Endothelial cell of hepatic sinusoid (primary cell): ENCODE results near the gene OTUD5.

Experiments
- in situ Hi-C: cut with HindIII; loops from 2 replicates; pipeline ENCODE4 v1.10.0; 2017; ENCODE audit warnings: low sequenced_read_pairs

OTUD5 gene

DNA sequence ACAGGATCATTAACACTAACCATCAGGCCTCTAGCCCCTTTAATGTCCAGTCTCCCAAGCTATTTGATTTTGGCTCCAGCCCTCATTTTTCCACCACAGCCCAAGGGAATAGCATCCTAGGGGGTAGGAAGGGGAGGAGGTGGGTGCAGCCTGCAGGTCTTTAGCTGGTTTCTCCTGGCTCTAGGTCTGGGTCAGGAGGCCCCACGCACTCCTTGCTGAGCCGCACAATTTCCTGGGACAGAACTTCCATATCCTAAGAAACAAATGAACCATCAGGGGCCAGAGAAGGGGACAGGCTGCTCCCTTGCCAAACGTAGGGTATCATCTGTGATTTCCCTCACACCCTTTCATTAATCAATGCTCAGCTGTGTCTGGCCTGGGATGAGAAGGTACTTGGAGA lies 16.6 kb upstream of the OTUD5 start:
- in situ Hi-C loops = no loop called here

DNA sequence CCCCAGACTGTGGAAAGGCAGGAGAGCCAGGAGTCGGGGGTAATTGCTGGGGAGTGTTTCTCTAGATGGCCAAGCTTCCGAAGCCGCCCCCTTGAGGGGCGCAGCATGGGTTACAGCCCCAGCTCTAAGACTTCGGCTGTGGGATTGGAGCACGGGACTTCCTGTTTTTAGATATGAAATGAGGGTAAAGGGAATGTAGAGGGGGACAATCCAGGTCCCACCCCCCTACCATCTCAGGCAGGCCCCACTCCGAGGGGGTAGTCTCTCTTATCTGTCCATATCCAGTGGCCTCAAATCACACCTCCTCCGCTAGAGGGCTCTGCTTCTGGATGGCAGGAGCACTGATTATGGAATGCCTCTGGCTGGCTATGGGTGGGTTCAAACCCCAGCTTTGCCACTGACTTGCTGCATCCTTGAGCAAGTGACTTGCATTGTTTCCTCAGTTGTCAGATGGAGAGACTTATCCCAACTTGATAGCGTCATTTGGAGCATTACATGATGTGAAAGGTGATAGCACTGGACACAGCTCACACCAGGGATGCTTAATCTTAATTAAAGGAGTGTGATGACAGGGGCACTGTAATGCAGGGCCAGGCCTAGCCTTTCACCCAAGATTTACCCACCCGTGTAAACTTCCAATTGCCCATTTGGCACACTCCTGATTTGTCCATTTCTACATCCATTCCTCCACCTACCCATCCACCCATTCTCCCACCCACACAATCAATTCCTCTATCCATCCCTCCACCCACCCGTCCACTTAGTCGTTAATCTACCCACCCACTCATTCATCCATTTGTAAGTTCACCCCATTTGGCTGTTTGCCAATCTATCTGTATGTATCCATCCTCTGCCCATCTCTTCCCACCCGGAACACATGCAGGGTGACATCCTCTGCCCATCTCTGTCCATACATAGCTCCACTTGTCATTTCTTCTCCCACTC lies 15.1 kb upstream of the OTUD5 start:
- in situ Hi-C loops = no loop called here

DNA sequence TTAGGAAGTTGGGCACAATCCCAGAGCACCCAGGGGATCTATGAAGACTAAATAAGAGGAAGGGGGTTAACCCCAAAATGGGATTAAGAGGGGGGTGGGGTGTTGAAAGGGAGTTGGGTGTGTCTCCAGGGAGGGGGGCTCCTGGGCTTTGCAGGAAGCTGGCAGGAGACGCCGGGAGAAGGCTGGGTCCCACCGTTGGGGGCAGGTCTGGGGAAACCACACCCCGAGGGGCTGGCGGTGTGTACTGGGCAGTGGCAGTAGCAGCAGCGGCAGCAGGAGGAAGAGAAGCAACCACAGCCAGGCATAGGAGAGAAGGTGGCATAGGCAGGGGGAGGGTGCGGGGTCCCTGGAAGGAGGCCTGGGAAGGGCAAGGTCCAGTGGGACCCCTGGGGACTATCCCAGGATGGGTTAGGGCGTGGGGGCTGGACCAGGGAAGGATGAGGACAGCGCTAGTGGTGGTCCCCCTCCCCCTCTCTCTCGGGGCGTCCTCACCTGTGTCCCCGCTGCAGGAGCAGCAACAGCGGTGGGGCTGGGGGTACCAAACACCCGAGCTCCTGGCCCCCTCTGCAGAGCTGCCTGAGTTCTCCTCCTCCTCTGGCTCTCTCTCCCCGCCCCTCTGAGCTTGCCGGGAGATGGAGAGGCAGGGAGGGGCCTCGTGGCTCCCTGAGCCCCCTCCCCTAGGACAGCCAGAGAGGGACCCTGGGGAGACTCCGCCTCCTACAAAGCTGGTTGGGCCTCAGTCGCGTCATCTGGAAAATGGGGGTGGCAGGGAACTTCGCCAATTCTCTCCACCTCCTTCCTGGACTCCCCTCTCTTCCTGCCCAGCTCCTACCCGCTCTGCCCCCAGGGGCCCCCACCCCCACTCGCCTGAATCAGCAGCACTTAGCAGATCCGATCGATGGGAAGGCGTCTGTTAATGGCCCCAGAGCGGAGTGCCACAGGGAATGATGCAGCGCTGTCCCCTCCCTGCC lies 14.1 kb upstream of the OTUD5 start, which contains the start of gene KCND1:
Gene KCND1, minus strand, starts transcription at position 596 of the 971 bp plus-strand sequence. CDS start 1,573 bp downstream, outside the sequence.
- in situ Hi-C loops = no loop called here

DNA sequence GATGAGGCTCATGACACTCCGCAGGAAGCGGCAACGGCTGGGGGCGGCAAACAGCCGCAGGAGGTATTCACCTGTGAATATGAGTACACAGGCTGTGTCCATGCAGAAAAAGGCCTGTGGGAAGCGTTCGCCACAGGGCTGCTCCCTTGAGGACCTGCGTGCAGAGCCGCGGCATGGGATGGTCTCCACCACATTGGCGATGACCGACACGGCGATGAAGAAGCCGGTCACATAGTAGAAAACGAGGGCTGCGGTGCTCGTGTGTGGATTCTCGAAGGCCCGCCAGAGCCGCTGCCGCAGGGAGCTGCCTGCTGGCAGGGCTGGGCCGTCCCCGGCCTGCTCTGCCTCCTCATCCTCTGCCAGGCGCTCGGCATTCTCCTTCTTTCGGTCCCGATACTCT lies 12.1 kb upstream of the OTUD5 start:
- in situ Hi-C loops = no loop called here

DNA sequence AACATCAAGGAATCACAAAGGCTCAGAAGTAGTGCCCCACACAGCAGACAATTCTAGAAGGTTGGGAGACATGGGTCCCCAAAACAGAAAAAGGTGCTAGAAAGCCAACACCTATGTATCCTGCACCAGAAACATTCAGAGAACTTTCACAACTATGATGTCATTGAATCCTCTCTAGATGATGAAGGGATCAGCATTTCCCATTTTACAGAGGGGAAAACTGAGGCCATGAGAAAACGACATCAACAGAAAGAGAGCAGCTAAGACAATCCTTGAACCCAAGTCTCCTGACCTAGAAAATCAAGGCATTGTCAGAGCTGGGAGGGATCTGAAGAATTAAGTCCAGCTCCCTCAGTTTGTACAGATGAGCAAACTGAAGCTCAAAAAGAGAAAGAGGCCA lies 11.0 kb upstream of the OTUD5 start:
- in situ Hi-C loops = no loop called here

DNA sequence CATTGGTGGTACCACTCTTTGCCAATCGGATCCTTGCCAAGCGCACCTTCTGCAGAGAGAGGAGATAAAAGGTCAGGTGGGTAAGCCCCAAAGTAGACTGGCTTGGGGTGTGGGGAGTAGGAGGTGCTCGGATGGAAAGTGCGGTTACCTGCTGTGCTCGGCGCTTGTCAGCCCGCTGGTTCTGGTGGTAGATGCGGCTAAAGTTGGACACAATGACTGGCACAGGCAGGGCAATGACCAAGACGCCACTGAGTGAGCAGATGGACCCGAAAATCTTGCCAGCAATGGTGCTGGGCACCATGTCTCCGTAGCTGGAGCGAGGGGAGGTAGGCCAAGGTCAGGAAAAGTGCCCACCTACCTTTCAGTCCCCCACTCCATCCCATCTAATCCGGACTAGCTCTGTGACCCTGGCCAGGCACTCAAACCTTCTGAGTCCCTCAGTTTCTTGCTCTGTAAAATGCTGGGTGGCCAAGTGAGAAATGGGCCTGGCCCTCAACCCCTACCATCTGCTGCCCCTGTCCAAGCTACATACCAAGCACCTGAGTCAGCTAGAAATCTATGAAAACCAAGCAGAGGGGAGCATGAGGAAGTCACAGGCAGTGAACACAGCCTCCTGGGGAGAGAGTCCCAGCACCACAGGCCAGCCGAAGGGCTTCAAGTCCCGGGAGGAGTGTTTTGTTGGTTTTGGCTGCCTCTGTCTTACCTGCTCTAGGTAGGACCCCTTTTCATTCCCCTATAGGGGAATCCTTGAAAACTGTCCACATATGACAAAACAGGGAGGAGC lies 9.6 kb upstream of the OTUD5 start:
- in situ Hi-C loops = no loop called here

DNA sequence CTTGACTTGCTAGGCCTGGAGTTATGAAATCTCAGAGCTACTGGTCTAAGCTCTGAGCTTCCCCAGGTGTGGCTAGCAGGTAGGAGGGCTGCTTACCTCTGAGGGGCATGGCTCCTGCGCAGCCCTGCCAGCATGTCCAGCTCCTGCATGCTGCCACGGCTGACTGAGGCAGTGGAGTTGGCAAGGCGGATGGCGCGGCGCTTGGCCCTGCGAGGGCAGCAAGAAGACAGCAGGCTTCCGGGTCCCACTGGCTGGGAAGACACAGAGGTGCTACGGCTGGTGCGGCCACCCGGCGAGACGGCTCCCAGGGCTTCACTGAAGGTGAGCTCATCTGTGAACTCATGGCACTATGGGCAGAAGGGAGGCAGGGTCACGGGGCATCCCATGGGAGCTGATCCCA lies 8.6 kb upstream of the OTUD5 start:
- in situ Hi-C loops = no loop called here

DNA sequence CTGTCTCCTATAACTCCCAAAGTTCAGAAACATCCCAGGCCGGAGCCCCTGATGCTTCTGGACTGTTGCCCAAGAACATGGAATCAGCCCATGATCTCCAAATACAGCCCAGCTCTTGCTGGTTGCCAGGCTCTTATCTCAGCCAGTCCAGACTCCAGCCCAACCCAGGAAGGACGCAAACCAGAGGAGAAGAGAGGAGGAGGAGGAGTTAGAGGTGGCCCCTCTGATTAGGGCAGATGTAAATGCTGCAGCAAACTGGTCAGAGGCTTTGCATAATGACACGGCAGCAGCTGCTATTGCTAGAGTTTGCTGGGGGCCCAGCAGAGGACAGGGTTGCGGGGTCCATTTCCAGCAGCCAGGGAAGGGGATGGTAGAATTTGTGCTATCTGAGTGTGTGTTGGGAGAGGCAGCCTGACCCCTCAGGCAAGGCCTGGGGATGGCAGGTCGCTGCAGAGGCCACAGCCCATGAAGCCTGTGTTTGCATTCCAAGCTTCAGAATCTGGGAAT lies 4.2 kb upstream of the OTUD5 start:
- in situ Hi-C loops = no loop called here

DNA sequence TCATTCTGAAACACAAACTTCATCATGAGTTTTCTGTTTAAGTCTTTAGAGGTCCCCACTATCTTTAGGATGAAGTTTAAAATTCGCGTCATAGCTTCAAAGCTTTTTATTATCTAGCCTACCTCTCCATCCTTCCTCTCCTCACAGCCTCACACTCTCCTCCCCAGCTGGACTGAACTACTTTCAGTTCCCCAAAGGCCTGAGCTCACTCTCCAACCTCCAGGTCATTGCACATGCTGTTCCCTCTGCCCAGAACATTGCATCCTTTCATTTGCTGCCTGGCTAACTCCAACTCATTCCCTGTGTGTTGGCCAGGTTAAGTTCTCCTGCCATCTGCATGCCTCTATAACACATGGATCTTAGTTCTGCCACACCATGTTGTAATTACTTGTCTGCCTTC lies 2.9 kb upstream of the OTUD5 start:
- in situ Hi-C loops = no loop called here

DNA sequence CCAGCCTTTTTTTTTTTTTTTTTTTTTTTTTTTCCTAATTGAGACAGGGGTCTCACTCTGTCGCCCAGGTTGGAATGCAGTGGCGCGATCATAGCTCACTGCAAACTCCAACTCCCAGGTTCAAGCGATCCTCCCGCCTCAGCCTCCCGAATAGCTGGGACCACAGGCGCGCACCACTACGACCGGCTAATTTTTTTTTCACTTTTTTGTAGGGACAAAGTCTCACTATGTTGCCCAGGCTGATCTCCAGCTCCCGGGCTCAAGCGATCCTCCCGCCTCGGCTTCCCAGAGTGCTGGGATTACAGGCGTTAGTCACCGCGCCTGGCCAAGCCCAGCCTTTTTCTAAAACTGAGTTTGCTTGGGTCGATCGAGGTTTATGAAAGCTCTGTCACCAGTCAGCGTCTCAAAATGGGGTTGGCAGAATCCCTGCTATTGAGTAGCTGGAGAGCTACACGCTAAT lies 1.3 kb upstream of the OTUD5 start:
- in situ Hi-C loops = no loop called here

DNA sequence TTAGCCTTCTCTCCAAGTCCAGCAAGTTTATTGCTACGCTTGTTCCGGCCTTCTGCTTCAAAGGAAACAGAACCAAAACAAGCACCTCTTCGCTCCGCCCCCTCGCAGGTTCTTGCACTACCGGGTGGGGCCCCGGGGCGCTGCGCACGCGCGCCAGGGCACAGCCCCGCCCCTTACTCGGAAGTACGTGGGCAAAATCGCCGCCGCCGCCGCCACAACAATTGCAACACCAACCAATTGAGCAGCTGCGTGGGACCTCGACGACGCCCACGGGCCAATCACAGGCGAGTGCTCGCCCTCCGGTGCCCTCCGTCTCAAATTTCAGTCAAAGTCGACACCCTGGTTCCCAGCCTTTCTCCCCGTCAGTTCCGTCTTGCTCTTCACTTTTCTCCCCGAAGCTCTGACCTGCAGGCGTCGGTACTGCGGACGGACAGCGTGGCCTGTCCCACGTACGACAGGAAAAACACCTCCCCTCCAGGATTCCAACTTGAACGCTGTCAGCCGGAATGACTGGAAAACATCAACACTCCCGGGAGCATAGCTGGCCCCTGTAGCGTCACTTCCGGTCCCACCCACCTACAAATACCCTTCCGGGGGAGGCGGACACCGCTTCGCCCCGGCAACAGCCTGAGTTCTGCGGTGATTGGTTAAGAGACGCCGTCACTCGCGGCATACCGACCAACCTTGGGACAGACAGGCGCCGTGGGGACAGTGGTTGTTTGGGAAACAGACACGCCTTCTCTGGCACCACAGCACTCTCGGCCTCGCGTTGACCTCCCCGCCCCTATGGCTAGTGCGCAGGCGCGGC lies 624 bp upstream of the OTUD5 start:
- in situ Hi-C loops = no loop called here

DNA sequence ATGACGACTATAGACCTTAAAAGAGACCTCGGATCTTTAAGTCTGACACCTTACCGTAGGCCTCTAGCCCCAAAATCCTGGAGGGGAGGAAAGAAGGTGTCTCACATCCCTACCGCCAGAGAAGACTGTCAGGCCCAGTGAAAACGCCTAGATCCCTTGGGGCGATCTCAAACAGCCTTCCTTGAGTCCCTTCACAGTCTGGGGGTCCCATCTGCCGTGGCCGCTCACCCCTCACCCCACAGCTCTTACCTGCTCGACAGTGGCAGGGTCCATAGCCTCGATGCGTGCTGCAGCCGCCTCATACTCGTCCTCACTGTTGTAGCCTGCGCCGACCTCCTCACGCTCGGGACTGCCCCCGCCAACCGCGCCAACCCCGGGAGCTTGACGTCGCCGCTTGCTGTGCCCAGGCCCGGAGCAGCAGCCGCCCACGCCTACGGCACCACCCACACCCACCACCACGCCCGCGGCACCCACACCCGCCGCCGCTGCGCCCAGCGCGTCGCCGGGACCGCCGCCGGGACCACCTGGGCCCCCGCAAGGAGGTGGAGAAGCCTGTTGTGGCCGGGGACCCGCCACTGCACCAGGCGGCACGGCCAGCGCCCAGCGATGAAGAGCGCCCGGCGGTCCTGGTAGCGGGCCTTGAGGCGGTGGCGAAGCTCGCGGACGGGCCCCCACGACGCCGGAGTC lies 536 bp downstream of the OTUD5 start:
- in situ Hi-C loops = no loop called here

DNA sequence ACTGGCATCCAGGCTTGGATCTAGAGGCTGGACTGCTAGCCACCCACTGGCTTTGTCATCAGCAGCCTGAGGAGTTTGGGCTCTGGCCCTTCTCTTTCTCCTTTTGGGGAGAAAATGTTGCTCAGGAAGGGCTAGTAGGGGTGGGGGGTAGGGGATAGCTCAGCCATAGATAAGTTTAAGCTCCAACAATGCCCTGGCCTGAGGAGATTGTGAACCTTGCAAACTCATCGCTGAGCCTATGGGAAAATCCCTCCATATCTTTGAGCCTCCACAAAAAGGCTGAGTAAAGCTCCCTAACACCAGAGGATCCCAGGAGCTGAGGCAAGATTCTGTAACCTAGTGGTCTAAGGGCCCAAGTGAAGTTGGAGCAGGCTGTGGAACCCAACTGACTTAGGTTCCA lies 8.8 kb downstream of the OTUD5 start:
- in situ Hi-C loops = no loop called here

DNA sequence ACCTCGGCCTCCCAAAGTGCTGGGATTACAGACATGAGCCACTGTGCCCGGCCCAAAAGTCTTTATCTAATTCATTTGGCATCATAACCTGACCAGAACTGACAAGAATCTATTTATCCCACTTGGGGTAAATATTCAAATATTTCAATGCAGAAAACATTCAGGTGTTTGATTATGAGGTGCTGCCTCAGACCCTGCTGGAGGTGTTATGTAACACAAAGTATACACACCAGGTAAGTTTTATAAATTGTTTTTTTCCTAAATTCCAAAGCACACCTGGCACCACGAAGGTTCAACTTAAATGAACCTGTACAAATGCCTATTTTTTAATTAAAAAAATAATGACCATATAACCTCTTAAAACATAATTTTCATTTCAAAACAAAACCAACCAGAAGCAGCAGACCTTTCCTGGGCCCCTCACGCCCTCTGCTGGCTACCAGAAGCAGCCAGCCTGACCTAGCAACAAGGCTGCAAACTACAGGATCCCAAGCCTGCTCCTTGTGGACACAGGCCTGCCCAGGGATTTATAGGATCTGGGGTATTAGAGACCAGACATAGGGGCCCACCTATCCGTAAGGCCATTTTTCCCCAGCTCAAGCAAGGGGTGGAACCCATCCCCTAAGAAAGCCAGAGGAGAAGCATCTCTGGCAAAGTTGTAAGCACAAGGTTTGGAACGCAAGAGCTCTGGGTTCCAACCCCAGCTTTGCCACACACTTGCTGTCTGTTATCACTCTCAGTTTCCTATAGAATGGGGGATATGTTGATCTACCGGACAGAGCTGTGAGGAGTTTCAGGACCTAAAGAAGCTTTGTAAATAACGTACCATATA lies 11.7 kb downstream of the OTUD5 start:
- in situ Hi-C loops = no loop called here

DNA sequence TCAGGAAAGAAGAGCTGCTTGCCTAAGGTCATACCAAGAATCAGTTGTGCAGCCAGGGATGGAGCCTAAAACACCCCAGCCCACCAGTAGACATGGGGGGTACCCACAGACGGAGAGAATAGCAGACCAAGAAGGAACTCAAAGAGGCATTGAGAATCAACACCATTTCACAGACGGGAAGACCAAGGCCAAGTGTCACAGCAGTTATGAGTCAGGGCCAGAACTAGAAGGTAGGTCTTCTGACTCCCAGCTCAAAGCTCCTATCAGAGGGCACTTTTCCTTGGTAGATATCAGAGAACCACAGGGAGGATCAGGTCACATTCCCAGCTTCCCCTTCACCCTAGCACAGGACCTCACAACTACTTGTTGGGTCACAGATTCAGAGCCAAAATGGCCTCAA lies 14.5 kb downstream of the OTUD5 start:
- in situ Hi-C loops = no loop called here

DNA sequence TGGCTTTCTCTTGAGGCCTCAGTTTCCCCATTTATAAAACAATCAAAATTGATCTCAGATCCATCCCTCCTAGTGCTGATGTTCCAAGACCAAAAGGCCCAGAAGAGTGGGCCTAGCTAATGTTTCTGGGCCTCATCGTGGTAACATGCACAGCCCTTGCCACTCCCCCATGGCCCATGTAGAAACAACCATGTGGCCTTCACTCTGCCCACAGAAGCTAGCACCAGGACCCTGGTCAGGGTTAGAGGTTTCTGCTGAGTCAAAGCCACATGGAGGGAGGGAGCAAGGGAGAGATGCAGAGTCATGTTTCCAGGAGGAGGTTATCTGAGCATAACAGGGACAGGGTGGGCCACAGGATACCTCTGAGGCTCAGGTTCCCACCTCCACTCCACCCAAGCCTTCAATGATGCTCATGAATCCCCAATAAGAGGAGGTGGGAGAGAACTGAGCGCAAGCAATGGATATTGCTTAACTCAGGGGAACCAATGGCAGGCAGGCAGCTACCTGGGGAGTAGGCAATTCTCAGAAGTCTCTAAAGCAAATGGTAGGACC lies 16.9 kb downstream of the OTUD5 start:
- in situ Hi-C loops = no loop called here

DNA sequence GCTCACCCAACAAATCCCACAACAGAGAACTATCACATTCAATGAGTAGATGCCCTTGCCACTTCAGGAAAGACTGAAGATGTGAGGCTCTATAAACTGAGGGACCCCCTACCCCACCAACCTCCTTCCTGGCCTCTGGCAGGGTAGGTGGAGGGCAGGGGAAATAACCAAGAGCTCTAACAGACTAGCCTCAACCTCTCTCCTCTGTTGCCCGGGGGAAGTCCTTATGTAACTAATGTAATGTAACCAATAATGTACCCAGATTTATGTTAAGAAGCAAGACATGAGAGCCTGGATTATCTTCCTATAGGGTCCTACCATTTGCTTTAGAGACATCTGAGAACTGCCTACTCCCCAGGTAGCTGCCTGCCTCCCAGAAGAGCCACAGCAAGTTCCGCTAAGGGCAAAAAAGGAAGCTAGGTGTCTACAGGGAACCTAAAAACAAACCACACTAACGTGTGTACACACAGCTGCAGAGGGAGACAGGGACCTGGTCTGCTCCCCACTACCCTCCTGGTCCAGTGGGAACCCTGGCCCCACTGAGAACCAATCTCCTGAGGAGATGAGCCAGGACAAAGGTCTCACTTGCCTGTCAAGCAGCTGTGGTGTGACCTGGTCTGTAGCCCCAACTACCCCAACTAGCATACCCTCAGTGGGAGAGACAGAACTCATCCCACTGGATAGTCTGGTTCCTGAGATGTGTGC lies 17.7 kb downstream of the OTUD5 start:
- in situ Hi-C loops = no loop called here
